ENCODE data around the gene MRNIP.

The MRNIP gene

GRCh38 chr5:179823937-179824744 is 34.5 kb downstream of the MRNIP start:
- peaks cover 59 to 94% of the 10 kb centered on the region in 2 donors for H3K36me3 ChIP-seq (ENCODE audit: control insufficient read depth in 1 of 2, insufficient read depth in 2 of 2, low read length in 2 of 2)
- H3K4me1 ChIP-seq (ENCODE audit: control insufficient read depth in 1 of 2, insufficient read depth in 2 of 2, low read length in 2 of 2), result peaks cover 25 to 57% of the 10 kb centered on the region in 2 donors
- no peak overlapping the region for H3K27ac ChIP-seq (ENCODE audit: low read length)
- H3K27me3 ChIP-seq (ENCODE audit: low read depth, low read length), result no peaks in the 10 kb centered on the region
- H3K4me3 ChIP-seq (ENCODE audit: low read depth in 1 of 2, low read length in 2 of 2), result peak overlapping the region in 1 of 2 donors; percentile 91
- H3K9me3 ChIP-seq (ENCODE audit: control insufficient read depth in 1 of 2, low read length in 2 of 2), result no peaks in the 10 kb centered on the region

- H3K4me3 ChIP-seq (ENCODE audit: low read depth in 1 of 2, low read length in 2 of 2), result peak overlapping the region; percentile 58 to 91
- H3K36me3 ChIP-seq (ENCODE audit: control insufficient read depth in 1 of 2, insufficient read depth in 2 of 2, low read length in 2 of 2), result peaks cover 47 to 80% of the 10 kb centered on the region in 2 donors
- no peaks in the 10 kb centered on the region for H3K27me3 ChIP-seq (ENCODE audit: low read depth, low read length)
- peak overlapping the region; percentile 89 for H3K27ac ChIP-seq (ENCODE audit: low read length)
- H3K4me1 ChIP-seq (ENCODE audit: control insufficient read depth in 1 of 2, insufficient read depth in 2 of 2, low read length in 2 of 2), result peaks cover 25 to 70% of the 10 kb centered on the region in 2 donors
- H3K9me3 ChIP-seq (ENCODE audit: control insufficient read depth in 1 of 2, low read length in 2 of 2), result no peaks in the 10 kb centered on the region
Measured at GRCh38 chr5:179822444-179822990, 36.1 kb downstream of the MRNIP start.

- Histone ChIP-seq H3K27ac (ENCODE audit: low read length) (peak overlapping the region; percentile 89), H3K4me3 (ENCODE audit: low read depth in 1 of 2, low read length in 2 of 2) (peak overlapping the region; percentile 58 to 91), H3K36me3 (ENCODE audit: control insufficient read depth in 1 of 2, insufficient read depth in 2 of 2, low read length in 2 of 2) (peaks cover 44 to 76% of the 10 kb centered on the region in 2 donors), H3K4me1 (ENCODE audit: control insufficient read depth in 1 of 2, insufficient read depth in 2 of 2, low read length in 2 of 2) (peaks cover 25 to 74% of the 10 kb centered on the region in 2 donors), H3K9me3 (ENCODE audit: control insufficient read depth in 1 of 2, low read length in 2 of 2) (no peaks in the 10 kb centered on the region), H3K27me3 (ENCODE audit: low read depth, low read length) (no peaks in the 10 kb centered on the region)
Measured at GRCh38 chr5:179822059-179822432, 36.6 kb downstream of the MRNIP start.

- Histone ChIP-seq H3K36me3 (ENCODE audit: control insufficient read depth in 1 of 2, insufficient read depth in 2 of 2, low read length in 2 of 2) (peaks cover 38 to 70% of the 10 kb centered on the region in 2 donors), H3K27ac (ENCODE audit: low read length) (peak overlapping the region; percentile 89), H3K4me3 (ENCODE audit: low read depth in 1 of 2, low read length in 2 of 2) (peak overlapping the region; percentile 58 to 91), H3K9me3 (ENCODE audit: control insufficient read depth in 1 of 2, low read length in 2 of 2) (no peaks in the 10 kb centered on the region), H3K4me1 (ENCODE audit: control insufficient read depth in 1 of 2, insufficient read depth in 2 of 2, low read length in 2 of 2) (peaks cover 22 to 76% of the 10 kb centered on the region in 2 donors), H3K27me3 (ENCODE audit: low read depth, low read length) (no peaks in the 10 kb centered on the region)
Measured at GRCh38 chr5:179821298-179822058, 37.1 kb downstream of the MRNIP start.

- Histone ChIP-seq H3K4me3 (ENCODE audit: low read depth in 1 of 2, low read length in 2 of 2) (peak within 1 kb of the TSS; percentile 58 to 91), H3K4me1 (ENCODE audit: control insufficient read depth in 1 of 2, insufficient read depth in 2 of 2, low read length in 2 of 2) (peaks cover 22 to 74% of the 10 kb centered on the region in 2 donors), H3K9me3 (ENCODE audit: control insufficient read depth in 1 of 2, low read length in 2 of 2) (no peaks in the 10 kb centered on the region), H3K27me3 (ENCODE audit: low read depth, low read length) (no peaks in the 10 kb centered on the region), H3K27ac (ENCODE audit: low read length) (peak within 1 kb of the TSS; percentile 97), H3K36me3 (ENCODE audit: control insufficient read depth in 1 of 2, insufficient read depth in 2 of 2, low read length in 2 of 2) (peaks cover 32 to 62% of the 10 kb centered on the region in 2 donors)
Measured at GRCh38 chr5:179820483-179821297, 37.9 kb downstream of the MRNIP start, which contains the start of gene SQSTM1. SQSTM1 (plus strand) TSS chr5:179820905; CDS start chr5:179820937, 32 bp downstream.

- peak overlapping the region; percentile 97 for H3K27ac ChIP-seq (ENCODE audit: low read length)
Measured at GRCh38 chr5:179820127-179820482, 38.5 kb downstream of the MRNIP start.

GRCh38 chr5:179819296-179820126 is 39.1 kb downstream of the MRNIP start:
- Histone ChIP-seq H3K27me3 (ENCODE audit: low read depth, low read length) (no peaks in the 10 kb centered on the region), H3K36me3 (ENCODE audit: control insufficient read depth in 1 of 2, insufficient read depth in 2 of 2, low read length in 2 of 2) (peaks cover 21 to 50% of the 10 kb centered on the region in 2 donors), H3K9me3 (ENCODE audit: control insufficient read depth in 1 of 2, low read length in 2 of 2) (no peaks in the 10 kb centered on the region), H3K4me1 (ENCODE audit: control insufficient read depth in 1 of 2, insufficient read depth in 2 of 2, low read length in 2 of 2) (peaks cover 22 to 62% of the 10 kb centered on the region in 2 donors), H3K27ac (ENCODE audit: low read length) (peak overlapping the region; percentile 97), H3K4me3 (ENCODE audit: low read depth in 1 of 2, low read length in 2 of 2) (peak overlapping the region; percentile 58 to 91)

More at GRCh38 chr5:179820127-179820482, 38.5 kb downstream of the MRNIP start:
- Histone ChIP-seq H3K4me3 (ENCODE audit: low read depth in 1 of 2, low read length in 2 of 2) (peak overlapping the region; percentile 58 to 91), H3K4me1 (ENCODE audit: control insufficient read depth in 1 of 2, insufficient read depth in 2 of 2, low read length in 2 of 2) (peaks cover 22 to 68% of the 10 kb centered on the region in 2 donors), H3K27me3 (ENCODE audit: low read depth, low read length) (no peaks in the 10 kb centered on the region), H3K9me3 (ENCODE audit: control insufficient read depth in 1 of 2, low read length in 2 of 2) (no peaks in the 10 kb centered on the region), H3K36me3 (ENCODE audit: control insufficient read depth in 1 of 2, insufficient read depth in 2 of 2, low read length in 2 of 2) (peaks cover 26 to 56% of the 10 kb centered on the region in 2 donors)

- Histone ChIP-seq H3K27me3 (ENCODE audit: low read depth, low read length) (no peaks in the 10 kb centered on the region), H3K4me1 (ENCODE audit: control insufficient read depth in 1 of 2, insufficient read depth in 2 of 2, low read length in 2 of 2) (peaks cover 22 to 55% of the 10 kb centered on the region in 2 donors), H3K4me3 (ENCODE audit: low read depth in 1 of 2, low read length in 2 of 2) (peak overlapping the region; percentile 58 to 91), H3K27ac (ENCODE audit: low read length) (peak overlapping the region; percentile 97), H3K9me3 (ENCODE audit: control insufficient read depth in 1 of 2, low read length in 2 of 2) (no peaks in the 10 kb centered on the region), H3K36me3 (ENCODE audit: control insufficient read depth in 1 of 2, insufficient read depth in 2 of 2, low read length in 2 of 2) (peaks cover 14 to 43% of the 10 kb centered on the region in 2 donors)
Measured at GRCh38 chr5:179818746-179819295, 39.8 kb downstream of the MRNIP start.

- Histone ChIP-seq H3K9me3 (ENCODE audit: control insufficient read depth in 1 of 2, low read length in 2 of 2) (no peaks in the 10 kb centered on the region), H3K27me3 (ENCODE audit: low read depth, low read length) (no peaks in the 10 kb centered on the region), H3K4me3 (ENCODE audit: low read depth in 1 of 2, low read length in 2 of 2) (peak overlapping the region; percentile 58 to 91), H3K4me1 (ENCODE audit: control insufficient read depth in 1 of 2, insufficient read depth in 2 of 2, low read length in 2 of 2) (peaks cover 22 to 48% of the 10 kb centered on the region in 2 donors), H3K27ac (ENCODE audit: low read length) (peak overlapping the region; percentile 97), H3K36me3 (ENCODE audit: control insufficient read depth in 1 of 2, insufficient read depth in 2 of 2, low read length in 2 of 2) (peaks cover 10 to 37% of the 10 kb centered on the region in 2 donors)
Measured at GRCh38 chr5:179817890-179818745, 40.5 kb downstream of the MRNIP start.
